HG02623 (cell line): ENCODE data around the gene COL5A2.

Experiments used
- ATAC-seq: cut with Tn5 transposase; IDR thresholded peaks from one replicate; pipeline ENCODE4 v1.9.1; 2021; ENCODE audit warnings: moderate library complexity; ENCODE audit not compliant: unreplicated experiment

The COL5A2 gene

GRCh38 chr2:189150033-189150432, 29.5 kb downstream of the COL5A2 start:
- no peak for ATAC-seq

- ATAC-seq: no peak
These were observed 31.6 kb downstream of the COL5A2 start for GRCh38 chr2:189147989-189148388.

- no peak for ATAC-seq
These were observed 32.2 kb downstream of the COL5A2 start for GRCh38 chr2:189147361-189147760.

GRCh38 chr2:189146553-189146952, 33.0 kb downstream of the COL5A2 start:
- no peak for ATAC-seq

GRCh38 chr2:189144700-189145211, 34.8 kb downstream of the COL5A2 start:
- ATAC-seq: no peak

- ATAC-seq: no peak
These were observed 35.6 kb downstream of the COL5A2 start for GRCh38 chr2:189143925-189144324.

GRCh38 chr2:189142893-189143759, 36.4 kb downstream of the COL5A2 start:
- ATAC-seq: peak; percentile 99

GRCh38 chr2:189138800-189139199, 40.8 kb downstream of the COL5A2 start:
- no peak for ATAC-seq

GRCh38 chr2:189137519-189137918, 42.0 kb downstream of the COL5A2 start:
- ATAC-seq: no peak

- no peak for ATAC-seq
These were observed 45.1 kb downstream of the COL5A2 start for GRCh38 chr2:189134485-189134884.

GRCh38 chr2:189131991-189132390, 47.6 kb downstream of the COL5A2 start:
- no peak for ATAC-seq

GRCh38 chr2:189129971-189130370, 49.6 kb downstream of the COL5A2 start:
- ATAC-seq: no peak

GRCh38 chr2:189128970-189129369, 50.6 kb downstream of the COL5A2 start:
- ATAC-seq: no peak

GRCh38 chr2:189127756-189128155, 51.8 kb downstream of the COL5A2 start:
- no peak for ATAC-seq

- no peak for ATAC-seq
These were observed 54.4 kb downstream of the COL5A2 start for GRCh38 chr2:189125195-189125594.

- no peak for ATAC-seq
These were observed 55.4 kb downstream of the COL5A2 start for GRCh38 chr2:189124175-189124574.

- ATAC-seq: no peak
These were observed 61.2 kb downstream of the COL5A2 start for GRCh38 chr2:189118386-189118785.

- no peak for ATAC-seq
These were observed 62.6 kb downstream of the COL5A2 start for GRCh38 chr2:189116979-189117378.

GRCh38 chr2:189116087-189116486, 63.5 kb downstream of the COL5A2 start:
- ATAC-seq: no peak

- ATAC-seq: no peak
These were observed 64.4 kb downstream of the COL5A2 start for GRCh38 chr2:189115126-189115525.

- ATAC-seq: no peak
These were observed 65.6 kb downstream of the COL5A2 start for GRCh38 chr2:189113963-189114362.

GRCh38 chr2:189111063-189111715, 68.4 kb downstream of the COL5A2 start:
- ATAC-seq: no peak
